Embryonic facial prominence (tissue), 1 donor: Measurements from ENCODE around the gene ZMAT3.
"Not testable (repeated sequence)": the region's sequence is repeated elsewhere in the genome, so short reads cannot be mapped to it uniquely, and the experiment has no call there.

Experiments used
- DNase-seq: peaks from one replicate; pipeline ENCODE4 v3.0.0-alpha.2; 2016; ENCODE audit errors: extremely low spot score

ZMAT3 gene

GRCh38 chr3:179071323-179072099 lies at the start of gene ZMAT3:
ZMAT3 (minus strand) TSS chr3:179071809; CDS start chr3:179067752, 4,057 bp downstream.
- peak; percentile 51 for DNase-seq

GRCh38 chr3:179116816-179117215 lies 45.2 kb upstream of the ZMAT3 start:
- DNase-seq: no peak

- not testable (repeated sequence) for DNase-seq
Observed at GRCh38 chr3:179115444-179115843, 43.8 kb upstream of the ZMAT3 start.

GRCh38 chr3:179113903-179114302 lies 42.3 kb upstream of the ZMAT3 start:
- DNase-seq: no peak

- no peak for DNase-seq
Observed at GRCh38 chr3:179108086-179108485, 36.5 kb upstream of the ZMAT3 start.

- no peak for DNase-seq
Observed at GRCh38 chr3:179107617-179108016, 36.0 kb upstream of the ZMAT3 start.

GRCh38 chr3:179105881-179106280 lies 34.3 kb upstream of the ZMAT3 start:
- DNase-seq: no peak

GRCh38 chr3:179100652-179101051 lies 29.0 kb upstream of the ZMAT3 start:
- DNase-seq: no peak

- no peak for DNase-seq
Observed at GRCh38 chr3:179098388-179099077, 26.9 kb upstream of the ZMAT3 start.

- DNase-seq: no peak
Observed at GRCh38 chr3:179093807-179094206, 22.2 kb upstream of the ZMAT3 start.

GRCh38 chr3:179091113-179091512 lies 19.5 kb upstream of the ZMAT3 start:
- no peak for DNase-seq

- DNase-seq: no peak
Observed at GRCh38 chr3:179088306-179088705, 16.7 kb upstream of the ZMAT3 start.

GRCh38 chr3:179083977-179084376 lies 12.4 kb upstream of the ZMAT3 start:
- DNase-seq: no peak

GRCh38 chr3:179082416-179082815 lies 10.8 kb upstream of the ZMAT3 start:
- DNase-seq: no peak

GRCh38 chr3:179081885-179082284 lies 10.3 kb upstream of the ZMAT3 start:
- no peak for DNase-seq

- no peak for DNase-seq
Observed at GRCh38 chr3:179079537-179079936, 7.9 kb upstream of the ZMAT3 start.

GRCh38 chr3:179076243-179077027 lies 4.8 kb upstream of the ZMAT3 start:
- DNase-seq: no peak

- DNase-seq: no peak
Observed at GRCh38 chr3:179074656-179075055, 3.0 kb upstream of the ZMAT3 start.

GRCh38 chr3:179073816-179074215 lies 2.2 kb upstream of the ZMAT3 start:
- DNase-seq: no peak

GRCh38 chr3:179072100-179072438 lies 460 bp upstream of the ZMAT3 start:
- no peak for DNase-seq

- DNase-seq: no peak
Observed at GRCh38 chr3:179071027-179071322, 634 bp downstream of the ZMAT3 start.

- DNase-seq: no peak
Observed at GRCh38 chr3:179069762-179070390, 1.7 kb downstream of the ZMAT3 start.
